ENCODE results near the gene SNAPC4.
"Not testable (repeated sequence)": the region's sequence is repeated elsewhere in the genome, so short reads cannot be mapped to it uniquely, and the experiment has no call there.

Gene SNAPC4

DNA sequence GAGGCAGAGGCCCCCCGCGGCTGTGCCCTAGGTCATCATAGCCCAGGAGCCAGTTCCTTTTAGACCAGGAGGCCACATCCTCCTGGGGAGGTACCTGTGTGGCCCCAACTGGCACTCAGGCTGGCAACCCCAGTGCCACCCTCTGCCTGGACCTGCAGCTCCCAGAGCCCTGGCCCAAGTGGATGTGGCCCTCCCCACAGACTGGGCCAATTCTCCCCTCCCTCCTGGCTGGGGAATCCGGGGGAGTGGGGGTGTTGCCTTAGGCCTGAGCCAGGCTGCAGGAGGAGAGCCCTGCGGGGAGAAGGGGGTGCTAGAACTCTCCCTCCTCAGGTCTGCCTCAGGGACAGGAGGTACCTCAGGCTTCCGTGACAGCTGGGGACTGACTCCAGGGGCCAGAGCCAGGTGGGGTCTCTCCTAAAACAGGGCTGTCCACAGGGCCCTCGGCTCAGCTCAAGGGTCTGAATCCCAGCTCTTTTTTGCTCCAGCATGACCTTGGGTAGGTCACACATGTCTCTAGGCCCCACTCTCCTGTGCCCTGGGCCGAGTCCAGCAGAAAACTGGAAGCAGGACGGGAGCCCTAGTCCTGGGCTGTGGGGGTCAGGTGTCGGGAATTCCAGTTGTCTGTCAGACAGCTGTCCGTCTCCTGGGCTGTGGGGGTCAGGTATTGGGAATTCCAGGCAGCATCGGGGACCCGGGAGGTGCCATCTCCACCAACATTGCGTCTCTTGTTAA is 46.0 kb downstream of the SNAPC4 start:
- DNase-seq (ENCODE audit: low spot score) = no peak

DNA sequence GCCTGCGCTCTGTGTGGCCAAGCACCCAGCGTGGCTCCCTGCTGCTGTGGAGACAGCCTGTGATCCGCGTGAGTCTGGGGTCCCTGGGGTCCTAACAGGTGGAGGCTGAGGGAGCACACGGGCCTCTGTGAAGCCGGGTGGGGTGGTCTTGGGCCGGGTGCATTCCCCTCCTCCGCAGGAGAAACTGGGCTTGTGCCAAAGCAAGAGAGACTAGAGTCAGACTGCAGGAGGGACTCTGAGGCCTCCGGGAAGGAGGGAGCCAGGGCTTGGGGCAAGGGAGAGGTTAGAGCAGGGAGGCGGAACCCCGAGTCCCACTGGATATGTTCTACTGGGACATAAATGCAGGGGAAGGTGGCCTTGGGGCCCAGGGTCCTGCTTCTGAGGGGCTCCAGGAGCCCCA is 46.9 kb downstream of the SNAPC4 start:
- no peak for DNase-seq (ENCODE audit: low spot score)

DNA sequence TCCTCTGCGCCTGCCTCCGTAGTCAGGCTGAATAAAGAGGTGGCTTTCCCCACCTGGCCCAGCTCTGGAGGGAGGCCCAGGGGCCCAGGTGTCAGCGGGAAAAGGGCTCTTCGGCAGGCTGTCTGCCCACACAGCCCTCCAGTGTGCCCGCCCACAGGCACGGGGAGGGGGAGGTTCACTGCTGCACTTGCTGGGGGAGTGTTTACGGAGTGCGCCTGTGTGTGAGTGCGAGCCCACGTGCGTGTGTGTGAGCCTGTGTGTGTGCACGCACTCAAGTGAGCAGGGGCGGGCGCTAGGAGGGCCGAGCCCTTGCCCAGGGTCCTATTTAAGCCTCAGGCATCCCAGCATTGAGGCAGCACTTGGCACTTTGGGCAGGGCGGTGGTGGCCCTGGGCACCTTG is 47.3 kb downstream of the SNAPC4 start:
- DNase-seq (ENCODE audit: low spot score) = no peak

DNA sequence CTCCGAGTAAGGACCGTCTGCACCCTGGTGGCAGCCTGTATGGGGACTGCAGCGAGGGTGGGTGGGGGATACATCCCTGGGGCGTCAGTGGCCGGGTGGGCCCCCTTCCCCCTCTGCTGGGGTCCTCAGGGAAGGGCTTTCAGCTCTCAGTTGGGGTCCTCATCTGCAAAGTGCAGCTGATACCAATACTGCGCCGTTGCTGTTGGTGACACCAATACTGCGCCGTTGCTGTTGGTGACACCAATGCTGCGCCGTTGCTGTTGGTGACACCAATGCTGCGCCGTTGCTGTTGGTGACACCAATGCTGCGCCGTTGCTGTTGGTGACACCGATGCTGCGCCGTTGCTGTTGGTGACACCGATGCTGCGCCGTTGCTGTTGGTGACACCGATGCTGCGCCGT is 48.1 kb downstream of the SNAPC4 start:
- DNase-seq (ENCODE audit: low spot score) = not testable (repeated sequence)

DNA sequence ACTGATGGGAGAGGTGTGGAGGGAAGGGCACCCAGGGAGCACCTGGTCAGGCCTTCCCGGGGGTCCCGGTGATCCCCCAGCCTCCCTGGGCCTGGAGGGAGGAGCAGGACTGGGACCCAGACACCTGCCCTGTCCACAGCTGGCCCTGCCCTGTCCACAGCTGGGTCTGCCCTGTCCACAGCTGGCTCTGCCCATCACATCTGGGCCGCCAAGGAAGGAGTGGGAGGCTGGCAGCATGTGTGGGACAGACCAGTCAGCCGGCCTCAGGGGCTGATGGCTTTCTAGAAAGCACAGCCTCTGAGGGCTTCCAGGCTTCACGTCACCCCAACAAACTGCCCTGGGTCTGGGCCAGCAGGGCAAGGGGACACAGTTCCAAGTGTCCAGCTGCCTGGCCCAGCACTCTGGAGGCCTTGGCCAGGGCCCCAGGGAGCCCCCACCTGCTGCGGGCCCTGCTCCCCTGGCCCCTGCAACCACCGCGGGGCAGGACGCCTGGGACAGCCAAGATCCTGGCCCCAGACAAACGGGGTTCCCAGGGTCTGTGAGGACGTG is 48.6 kb downstream of the SNAPC4 start:
- DNase-seq (ENCODE audit: low spot score) = no peak

All from cerebellar cortex (tissue), 1 donor.